ENCODE data around the gene SERAC1.
"Not testable (repeated sequence)": the region's sequence is repeated elsewhere in the genome, so short reads cannot be mapped to it uniquely, and the experiment has no call there.

Gene SERAC1

DNA sequence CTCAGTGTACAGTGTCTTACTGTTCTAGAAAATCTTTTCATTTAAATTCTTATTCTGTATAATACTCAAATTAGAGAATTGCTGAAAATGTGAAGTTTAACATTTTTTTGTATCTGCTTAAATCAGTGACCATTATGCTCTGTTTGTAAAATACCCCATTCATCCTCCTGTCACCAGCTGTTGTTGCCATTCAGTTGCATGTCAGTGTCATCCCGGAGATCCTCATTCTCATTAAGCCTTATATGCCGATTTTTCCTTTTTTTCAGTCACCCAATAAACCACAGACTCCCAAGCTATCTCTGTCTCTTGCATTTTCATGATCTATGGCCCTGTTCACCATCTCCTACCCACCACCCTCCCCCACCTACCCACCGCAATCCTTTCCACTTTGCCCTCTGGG is 20.5 kb upstream of the SERAC1 start:
- no peak overlapping the region for H4K91ac ChIP-seq (ENCODE audit: low read length)
- no peak overlapping the region for H3K18ac ChIP-seq (ENCODE audit: low read depth in 1 of 2, low read length in 2 of 2)
- H3K4me1 ChIP-seq (ENCODE audit: control insufficient read depth, insufficient read depth, low read depth, low read length) = no peaks in the 10 kb centered on the region
- H3K4ac ChIP-seq (ENCODE audit: low read depth in 1 of 2, low read length in 2 of 2) = no peak overlapping the region
- no peak overlapping the region for H4K8ac ChIP-seq (ENCODE audit: low read length)
- H2BK12ac ChIP-seq (ENCODE audit: low read length in 2 of 2) = no peak overlapping the region
- H3K14ac ChIP-seq (ENCODE audit: low read length in 2 of 2) = no peak overlapping the region
- H2BK15ac ChIP-seq (ENCODE audit: low read depth, poor library complexity, severe bottlenecking) = no peak overlapping the region
- H2AK5ac ChIP-seq (ENCODE audit: low read length, severe bottlenecking) = no peak overlapping the region
- no peaks in the 10 kb centered on the region for H3K9me3 ChIP-seq (ENCODE audit: control insufficient read depth, low read length)
- H2BK5ac ChIP-seq (ENCODE audit: low read depth, low read length, poor library complexity, severe bottlenecking) = no peak overlapping the region
- no peak overlapping the region for H2AFZ ChIP-seq (ENCODE audit: low read depth, low read length)
- no peaks in the 10 kb centered on the region for H3K27me3 ChIP-seq (ENCODE audit: control insufficient read depth in 1 of 2, insufficient read depth in 1 of 2, low read length in 2 of 2)
- peaks cover 15 to 59% of the 10 kb centered on the region in 2 experiments for H3K36me3 ChIP-seq (ENCODE audit: control insufficient read depth in 1 of 2, insufficient read depth in 2 of 2, low read depth in 1 of 2, low read length in 2 of 2)
- no peak overlapping the region for H3K4me3 ChIP-seq (ENCODE audit: insufficient read depth in 1 of 2, low read depth in 1 of 2, low read length in 2 of 2)
- 98% methylated on average over 3 of the region's 3 CpGs for WGBS
- no peak overlapping the region for H2BK120ac ChIP-seq (ENCODE audit: low read depth, low read length)
- peaks cover 15% of the 10 kb centered on the region for H3K79me1 ChIP-seq (replicated peaks; ENCODE audit: low read length, poor library complexity, severe bottlenecking)
- no peak overlapping the region for H3K23ac ChIP-seq (ENCODE audit: low read length in 2 of 2)
- H3K9ac ChIP-seq (ENCODE audit: low read length) = no peak overlapping the region
- H3K27ac ChIP-seq (ENCODE audit: low read length, poor library complexity, severe bottlenecking) = no peak overlapping the region
- H3K4me2 ChIP-seq (ENCODE audit: low read length, poor library complexity, severe bottlenecking) = no peak overlapping the region
- DNase-seq = no peak

DNA sequence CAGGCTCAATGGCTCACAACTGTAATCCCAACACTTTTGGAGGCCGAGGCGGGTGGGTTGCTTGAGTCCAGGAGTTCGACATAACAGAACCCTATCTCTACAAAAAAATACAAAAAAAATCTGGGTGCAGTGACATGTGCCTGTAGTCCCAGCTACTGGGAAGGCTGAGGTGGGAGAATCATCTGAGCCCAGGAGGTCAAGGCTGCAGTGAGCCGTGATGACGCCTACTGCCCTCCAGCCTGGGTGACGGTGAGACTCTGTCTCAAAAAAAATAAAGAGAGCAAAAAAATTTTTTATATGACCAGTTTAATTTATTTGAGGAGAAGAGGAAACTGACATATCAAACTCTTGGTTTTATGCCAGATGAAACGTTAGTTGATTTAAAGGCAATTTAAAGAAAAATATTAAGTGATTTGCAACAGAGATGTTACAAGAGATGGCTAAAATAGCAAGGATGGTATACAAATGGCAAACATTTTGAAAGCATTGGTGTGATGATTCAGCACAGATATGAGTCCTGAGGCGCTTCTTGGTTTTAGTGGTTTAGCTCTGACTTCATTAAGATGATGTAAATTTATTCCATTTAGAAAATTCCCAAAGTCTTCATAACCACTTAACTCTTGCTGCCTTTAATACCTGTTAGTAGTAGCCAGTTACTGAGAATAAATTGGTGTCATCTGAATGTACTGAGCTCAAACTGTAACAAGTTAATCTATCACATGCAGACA is 17.8 kb upstream of the SERAC1 start:
- H3K4me2 ChIP-seq (ENCODE audit: low read length, poor library complexity, severe bottlenecking) = no peak overlapping the region
- no peak overlapping the region for H4K8ac ChIP-seq (ENCODE audit: low read length)
- H3K79me1 ChIP-seq (replicated peaks; ENCODE audit: low read length, poor library complexity, severe bottlenecking) = peaks cover 18% of the 10 kb centered on the region
- H3K4ac ChIP-seq (ENCODE audit: low read depth in 1 of 2, low read length in 2 of 2) = no peak overlapping the region
- H2AK5ac ChIP-seq (ENCODE audit: low read length, severe bottlenecking) = no peak overlapping the region
- peak; percentile 45 for DNase-seq
- no peak overlapping the region for H2BK5ac ChIP-seq (ENCODE audit: low read depth, low read length, poor library complexity, severe bottlenecking)
- no peak overlapping the region for H3K23ac ChIP-seq (ENCODE audit: low read length in 2 of 2)
- 99% methylated on average over 3 of the region's 8 CpGs for WGBS
- no peak overlapping the region for H3K4me3 ChIP-seq (ENCODE audit: insufficient read depth in 1 of 2, low read depth in 1 of 2, low read length in 2 of 2)
- H2BK12ac ChIP-seq (ENCODE audit: low read length in 2 of 2) = no peak overlapping the region
- H3K27ac ChIP-seq (ENCODE audit: low read length, poor library complexity, severe bottlenecking) = no peak overlapping the region
- peaks cover 17 to 40% of the 10 kb centered on the region in 2 experiments for H3K36me3 ChIP-seq (ENCODE audit: control insufficient read depth in 1 of 2, insufficient read depth in 2 of 2, low read depth in 1 of 2, low read length in 2 of 2)
- no peak overlapping the region for H3K14ac ChIP-seq (ENCODE audit: low read length in 2 of 2)
- no peaks in the 10 kb centered on the region for H3K27me3 ChIP-seq (ENCODE audit: control insufficient read depth in 1 of 2, insufficient read depth in 1 of 2, low read length in 2 of 2)
- H2BK15ac ChIP-seq (ENCODE audit: low read depth, poor library complexity, severe bottlenecking) = no peak overlapping the region
- H2BK120ac ChIP-seq (ENCODE audit: low read depth, low read length) = no peak overlapping the region
- H3K18ac ChIP-seq (ENCODE audit: low read depth in 1 of 2, low read length in 2 of 2) = no peak overlapping the region
- no peak overlapping the region for H4K91ac ChIP-seq (ENCODE audit: low read length)
- no peaks in the 10 kb centered on the region for H3K4me1 ChIP-seq (ENCODE audit: control insufficient read depth, insufficient read depth, low read depth, low read length)
- no peak overlapping the region for H2AFZ ChIP-seq (ENCODE audit: low read depth, low read length)
- H3K9me3 ChIP-seq (ENCODE audit: control insufficient read depth, low read length) = no peaks in the 10 kb centered on the region
- no peak overlapping the region for H3K9ac ChIP-seq (ENCODE audit: low read length)

DNA sequence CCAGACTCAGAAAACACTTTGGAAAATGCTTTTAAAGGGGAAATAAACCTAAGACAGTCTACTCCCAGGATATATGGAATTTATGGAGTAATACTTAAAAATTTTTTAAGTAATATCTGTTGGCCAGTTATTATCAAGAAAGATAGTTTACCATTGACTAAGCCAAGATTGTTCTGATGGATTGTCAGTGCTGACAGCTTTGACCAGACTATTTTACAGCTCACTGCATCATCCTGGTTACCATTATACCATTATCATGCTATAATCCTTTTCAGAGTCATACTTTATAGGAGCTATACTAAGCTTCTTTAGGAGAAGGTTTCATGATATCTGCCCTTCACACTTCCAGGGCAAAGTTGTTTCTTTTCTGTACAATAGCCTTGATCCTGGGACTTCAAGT is 16.5 kb upstream of the SERAC1 start:
- H3K36me3 ChIP-seq (ENCODE audit: control insufficient read depth in 1 of 2, insufficient read depth in 2 of 2, low read depth in 1 of 2, low read length in 2 of 2) = peaks cover 17 to 30% of the 10 kb centered on the region in 2 experiments
- H3K9ac ChIP-seq (ENCODE audit: low read length) = no peak overlapping the region
- H3K14ac ChIP-seq (ENCODE audit: low read length in 2 of 2) = no peak overlapping the region
- no peak overlapping the region for H2AK5ac ChIP-seq (ENCODE audit: low read length, severe bottlenecking)
- H3K4me1 ChIP-seq (ENCODE audit: control insufficient read depth, insufficient read depth, low read depth, low read length) = no peaks in the 10 kb centered on the region
- H2BK5ac ChIP-seq (ENCODE audit: low read depth, low read length, poor library complexity, severe bottlenecking) = no peak overlapping the region
- H3K18ac ChIP-seq (ENCODE audit: low read depth in 1 of 2, low read length in 2 of 2) = no peak overlapping the region
- no peak overlapping the region for H2AFZ ChIP-seq (ENCODE audit: low read depth, low read length)
- H4K8ac ChIP-seq (ENCODE audit: low read length) = no peak overlapping the region
- H2BK15ac ChIP-seq (ENCODE audit: low read depth, poor library complexity, severe bottlenecking) = no peak overlapping the region
- H3K27ac ChIP-seq (ENCODE audit: low read length, poor library complexity, severe bottlenecking) = no peak overlapping the region
- no peaks in the 10 kb centered on the region for H3K9me3 ChIP-seq (ENCODE audit: control insufficient read depth, low read length)
- H3K27me3 ChIP-seq (ENCODE audit: control insufficient read depth in 1 of 2, insufficient read depth in 1 of 2, low read length in 2 of 2) = no peaks in the 10 kb centered on the region
- no peak overlapping the region for H3K4ac ChIP-seq (ENCODE audit: low read depth in 1 of 2, low read length in 2 of 2)
- H3K23ac ChIP-seq (ENCODE audit: low read length in 2 of 2) = no peak overlapping the region
- H3K79me1 ChIP-seq (replicated peaks; ENCODE audit: low read length, poor library complexity, severe bottlenecking) = peaks cover 19% of the 10 kb centered on the region
- H4K91ac ChIP-seq (ENCODE audit: low read length) = no peak overlapping the region
- no peak overlapping the region for H3K4me2 ChIP-seq (ENCODE audit: low read length, poor library complexity, severe bottlenecking)
- H2BK120ac ChIP-seq (ENCODE audit: low read depth, low read length) = no peak overlapping the region
- DNase-seq = no peak
- no peak overlapping the region for H3K4me3 ChIP-seq (ENCODE audit: insufficient read depth in 1 of 2, low read depth in 1 of 2, low read length in 2 of 2)
- no peak overlapping the region for H2BK12ac ChIP-seq (ENCODE audit: low read length in 2 of 2)

DNA sequence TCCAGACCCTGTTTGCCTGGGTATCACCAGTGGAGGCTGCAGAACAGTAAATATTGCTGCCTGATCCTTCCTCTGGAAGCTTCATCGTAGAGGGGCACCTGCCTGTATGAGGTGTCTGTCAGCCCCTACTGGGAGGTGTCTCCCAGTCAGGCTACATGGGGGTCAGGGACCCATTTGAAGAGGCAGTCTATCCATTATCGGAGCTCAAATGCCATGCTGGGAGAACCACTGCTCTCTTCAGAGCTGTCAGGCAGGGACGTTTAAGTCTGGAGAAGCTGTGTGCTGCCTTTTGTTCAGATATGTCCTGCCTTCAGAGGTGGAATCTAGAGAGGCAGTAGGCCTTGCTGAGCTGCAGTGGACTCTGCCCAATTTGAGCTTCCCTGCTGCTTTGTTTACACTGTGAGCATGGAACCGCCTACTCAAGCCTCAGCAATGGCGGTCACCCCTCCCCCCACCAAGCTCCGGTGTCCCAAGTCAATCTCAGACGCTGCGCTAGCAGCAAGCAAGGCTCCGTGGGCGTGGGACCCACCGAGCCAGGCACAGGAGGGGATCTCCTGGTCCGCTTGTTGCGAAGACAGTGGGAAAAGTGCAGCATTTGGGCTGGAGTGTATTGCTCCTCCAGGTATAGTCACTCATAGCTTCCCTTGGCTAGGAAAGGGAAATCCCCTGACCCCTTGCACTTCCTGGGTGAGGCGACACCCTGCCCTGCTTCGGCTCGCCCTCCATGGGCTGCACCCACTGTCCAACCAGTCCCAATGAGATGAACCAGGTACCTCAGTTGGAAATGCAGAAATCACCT is 15.3 kb upstream of the SERAC1 start:
- H3K4me1 ChIP-seq (ENCODE audit: control insufficient read depth, insufficient read depth, low read depth, low read length); H2AK5ac ChIP-seq (ENCODE audit: low read length, severe bottlenecking); H3K23ac ChIP-seq (ENCODE audit: low read length in 2 of 2); H4K91ac ChIP-seq (ENCODE audit: low read length); H2BK5ac ChIP-seq (ENCODE audit: low read depth, low read length, poor library complexity, severe bottlenecking); H3K4ac ChIP-seq (ENCODE audit: low read depth in 1 of 2, low read length in 2 of 2); H3K4me2 ChIP-seq (ENCODE audit: low read length, poor library complexity, severe bottlenecking); H2BK12ac ChIP-seq (ENCODE audit: low read length in 2 of 2); H3K27ac ChIP-seq (ENCODE audit: low read length, poor library complexity, severe bottlenecking); H3K4me3 ChIP-seq (ENCODE audit: insufficient read depth in 1 of 2, low read depth in 1 of 2, low read length in 2 of 2); DNase-seq; H2AFZ ChIP-seq (ENCODE audit: low read depth, low read length); H2BK120ac ChIP-seq (ENCODE audit: low read depth, low read length); H2BK15ac ChIP-seq (ENCODE audit: low read depth, poor library complexity, severe bottlenecking); H3K27me3 ChIP-seq (ENCODE audit: control insufficient read depth in 1 of 2, insufficient read depth in 1 of 2, low read length in 2 of 2); H3K9ac ChIP-seq (ENCODE audit: low read length); H3K18ac ChIP-seq (ENCODE audit: low read depth in 1 of 2, low read length in 2 of 2); H3K14ac ChIP-seq (ENCODE audit: low read length in 2 of 2); H3K9me3 ChIP-seq (ENCODE audit: control insufficient read depth, low read length); H4K8ac ChIP-seq (ENCODE audit: low read length): not testable (repeated sequence)
- WGBS = 81% methylated on average over 14 of the region's 16 CpGs
- Histone ChIP-seq H3K36me3 (ENCODE audit: control insufficient read depth in 1 of 2, insufficient read depth in 2 of 2, low read depth in 1 of 2, low read length in 2 of 2) (peaks cover 17 to 24% of the 10 kb centered on the region in 2 experiments), H3K79me1 (replicated peaks; ENCODE audit: low read length, poor library complexity, severe bottlenecking) (peaks cover 16% of the 10 kb centered on the region)
